CD4-positive, alpha-beta T cell treated with Interleukin-2 at 100 ng/mL for 4 hours (primary cell): Measurements from ENCODE around the gene HELZ2.

Experiments used
- DNase-seq: peaks from one replicate; pipeline ENCODE4 v3.0.0-alpha.2; 2020; ENCODE audit warnings: low spot score

HELZ2 gene

DNA sequence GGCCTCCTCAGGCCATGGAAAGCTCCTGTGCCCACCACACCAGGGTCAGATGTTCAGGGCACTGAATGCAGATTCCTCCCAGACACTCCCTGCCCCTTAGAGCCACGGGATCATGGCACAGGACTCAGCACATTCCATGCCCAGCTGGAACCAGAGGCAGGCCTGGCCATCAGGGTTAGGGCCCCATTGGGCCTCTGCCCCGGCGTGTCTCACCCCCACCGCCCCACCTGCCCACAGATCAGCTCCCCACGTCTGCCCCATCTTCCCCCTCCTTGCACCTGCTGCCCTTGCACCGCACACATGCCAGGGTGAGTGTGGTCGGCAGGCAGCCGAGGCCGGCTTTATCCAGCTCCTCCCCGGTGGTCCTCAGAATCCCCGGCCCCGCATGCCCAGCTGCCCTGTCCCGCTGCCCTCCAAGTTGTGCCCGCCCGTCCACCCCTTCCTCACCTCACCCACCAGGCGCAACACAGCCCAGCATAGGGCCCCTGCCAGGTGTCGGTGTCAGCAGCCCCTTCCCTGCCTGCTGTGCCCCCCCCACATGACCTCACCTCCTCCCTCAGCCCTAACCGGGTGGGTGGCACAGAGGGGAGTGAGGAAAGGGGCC, 24.3 kb downstream of the HELZ2 start:
- DNase-seq = no peak

GRCh38 chr20:63549019-63549418, 25.0 kb downstream of the HELZ2 start:
- no peak for DNase-seq

DNA sequence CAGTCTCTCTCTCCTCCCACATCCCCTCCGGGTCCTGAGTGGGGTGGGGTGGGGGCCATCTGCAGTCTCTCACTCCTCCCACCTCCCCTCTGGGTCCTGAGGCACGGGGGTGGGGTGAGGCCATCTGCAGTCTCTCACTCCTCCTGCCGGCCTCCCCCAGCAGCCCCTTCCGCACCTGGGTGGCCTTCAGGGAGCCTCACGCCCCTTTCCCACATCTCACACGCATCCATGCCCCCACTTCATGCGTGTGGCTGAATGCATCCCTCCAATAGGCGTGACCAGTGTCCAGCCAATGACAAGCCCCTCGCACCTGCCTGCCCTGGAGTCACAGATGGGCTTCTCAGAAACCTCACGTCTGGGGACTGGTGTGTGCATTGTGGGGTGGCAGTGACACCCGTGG, 25.5 kb downstream of the HELZ2 start:
- DNase-seq = no peak

- DNase-seq = no peak
These were observed 26.1 kb downstream of the HELZ2 start, which contains the start of gene SRMS for GRCh38 chr20:63547725-63548480. Gene SRMS, minus strand, starts transcription at chr20:63547749. Its CDS starts 286 bp downstream, at chr20:63547463.

DNA sequence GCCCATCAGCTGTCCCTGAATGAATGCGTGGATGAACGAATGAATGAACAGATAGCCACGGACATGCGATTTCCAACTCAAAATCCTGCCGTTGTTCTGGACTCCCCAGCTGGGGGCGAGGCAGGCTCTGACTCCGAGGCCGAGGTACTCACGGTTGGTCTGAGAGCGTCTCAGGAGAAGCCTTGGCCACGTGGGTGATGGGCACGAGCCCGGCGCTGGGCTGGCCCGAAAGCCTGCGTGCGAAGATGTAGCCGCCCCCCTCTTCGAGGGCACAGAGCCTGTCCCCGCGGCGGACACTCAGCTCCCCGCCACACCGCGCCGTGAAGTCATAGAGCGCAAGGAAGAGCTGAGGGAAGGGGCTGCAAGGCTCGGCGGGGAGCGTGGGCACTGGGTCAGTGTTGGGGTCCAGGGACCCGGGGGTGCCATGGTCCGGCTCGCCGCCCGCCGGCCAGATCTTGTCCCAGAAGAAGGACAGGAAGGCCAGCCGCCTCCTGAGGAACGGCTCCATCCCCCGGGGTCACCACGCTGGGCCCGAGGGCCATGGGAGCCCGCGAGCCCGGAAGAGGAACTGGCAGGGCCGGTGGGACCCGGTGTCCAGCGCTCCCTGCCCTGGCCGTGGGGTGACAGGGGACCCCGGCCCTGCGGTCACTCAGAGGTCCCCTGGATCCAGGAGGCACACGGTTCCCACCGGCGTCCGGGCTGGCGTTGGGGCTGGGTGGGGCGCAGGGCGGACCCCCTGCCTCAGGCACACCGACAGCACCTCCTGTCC, 26.9 kb downstream of the HELZ2 start:
- no peak for DNase-seq

DNA sequence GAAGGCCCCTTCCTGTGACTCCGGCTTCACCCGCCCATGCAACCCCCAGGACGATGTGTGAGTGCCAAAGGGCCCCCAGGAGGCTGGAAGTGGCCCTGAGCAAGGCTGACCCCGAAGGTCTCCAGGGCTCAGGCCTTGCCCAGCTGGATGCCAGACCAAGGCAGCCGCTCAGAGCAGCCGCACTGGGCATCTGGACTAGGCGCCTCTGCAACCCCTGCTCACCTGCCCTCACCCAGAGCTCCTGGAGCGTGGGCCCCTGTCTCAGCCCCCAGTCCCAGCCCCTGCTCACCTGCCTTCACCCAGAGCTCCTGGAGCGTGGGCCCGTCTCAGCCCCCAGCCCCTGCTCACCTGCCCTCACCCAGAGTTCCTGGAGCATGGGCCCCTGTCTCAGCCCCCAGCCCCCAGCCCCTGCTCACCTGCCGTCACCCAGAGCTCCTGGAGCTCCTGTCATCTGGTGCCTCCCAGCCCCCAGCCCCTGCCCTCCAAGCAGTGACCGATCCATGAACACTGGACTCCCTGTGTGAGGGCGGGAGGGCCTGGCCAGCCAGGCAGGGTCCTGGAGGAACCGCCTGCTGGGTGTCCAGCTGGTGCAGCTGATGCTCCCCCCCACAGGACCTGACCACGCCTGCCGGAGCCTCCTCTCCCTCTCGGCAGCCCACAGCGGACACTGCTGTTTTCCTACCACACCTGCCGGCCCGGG, 27.6 kb downstream of the HELZ2 start:
- DNase-seq = no peak

DNA sequence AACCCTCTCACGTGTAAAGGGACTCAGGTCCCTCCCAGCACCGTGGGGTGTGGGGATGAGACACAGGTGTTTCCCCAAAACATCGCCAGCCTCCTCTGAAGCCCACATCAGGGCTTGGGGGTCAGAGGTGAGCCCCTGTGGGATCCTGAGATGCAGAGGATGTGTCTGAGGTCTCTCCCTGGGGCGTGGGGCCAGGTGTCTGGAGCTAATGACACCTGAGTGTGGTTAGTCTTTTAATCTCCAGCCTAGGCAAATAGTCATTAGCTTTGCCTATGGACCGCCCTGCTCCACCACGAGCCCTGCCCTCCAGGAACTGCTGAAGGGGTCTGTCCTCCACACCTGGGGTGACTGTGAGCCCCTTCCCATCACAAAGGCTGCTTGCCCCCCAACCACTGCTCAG, 28.2 kb downstream of the HELZ2 start:
- DNase-seq = no peak

DNA sequence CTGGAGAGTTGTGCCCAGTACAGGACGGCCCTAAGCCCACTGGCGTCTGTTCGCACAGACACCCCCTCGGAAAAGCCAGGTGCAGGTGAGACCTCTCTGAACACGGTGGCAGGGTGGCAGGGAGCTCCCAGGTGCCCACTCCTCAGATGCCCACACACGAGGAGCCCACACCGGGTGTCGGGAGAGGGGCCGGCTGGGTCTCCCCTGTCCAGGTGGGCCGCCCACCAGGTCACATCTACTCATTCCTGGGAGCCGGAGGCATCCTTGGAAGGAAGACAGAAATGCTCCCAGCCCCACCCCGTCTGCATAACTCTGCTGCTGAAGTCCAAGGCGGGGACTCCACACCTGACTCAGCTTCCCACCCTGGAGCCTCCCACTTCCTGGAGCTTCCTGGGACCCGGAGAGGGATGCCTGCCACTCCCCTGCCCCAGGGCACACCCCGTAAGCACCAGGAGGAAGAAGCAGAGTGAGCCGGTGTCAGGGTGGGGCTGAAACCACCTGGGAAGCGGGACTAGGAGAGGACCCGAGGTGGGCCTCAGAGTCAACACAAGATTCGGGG, 29.0 kb downstream of the HELZ2 start:
- no peak for DNase-seq

DNA sequence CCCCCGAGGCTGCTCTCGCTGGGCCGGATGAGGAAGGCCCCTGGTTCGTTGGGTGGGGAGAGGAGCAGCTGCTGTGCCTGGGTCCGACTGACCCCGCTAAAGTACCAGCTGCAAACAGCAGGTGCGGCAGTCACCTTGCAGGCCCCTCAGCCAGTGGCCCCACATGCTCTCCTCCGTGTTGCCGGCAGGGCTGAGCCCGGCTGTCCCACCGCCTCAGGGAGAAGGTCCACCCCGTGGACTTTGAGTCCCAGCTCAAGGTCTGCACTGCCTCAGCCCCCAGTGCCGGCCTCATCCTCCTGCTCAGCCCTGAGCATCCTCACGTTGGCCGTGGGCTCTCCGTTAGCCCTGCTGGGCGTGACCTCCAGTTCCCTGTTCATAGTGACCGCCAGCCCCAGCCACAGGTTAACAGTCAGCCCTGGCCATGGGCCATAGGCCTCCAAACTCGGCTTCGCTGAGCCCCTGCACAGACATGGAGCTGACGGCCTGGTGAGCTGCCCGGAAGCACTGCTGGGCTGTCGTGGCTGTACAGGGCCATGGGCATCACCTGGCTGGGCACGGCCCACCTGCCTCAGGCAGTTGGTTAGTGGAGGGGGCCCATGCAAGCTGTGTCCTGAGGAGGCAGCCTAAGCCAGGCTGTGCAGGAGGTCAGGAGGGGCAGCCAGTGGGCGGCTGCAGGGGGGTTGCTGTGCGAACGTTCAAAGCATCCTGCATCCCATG, 29.6 kb downstream of the HELZ2 start:
- DNase-seq = no peak

DNA sequence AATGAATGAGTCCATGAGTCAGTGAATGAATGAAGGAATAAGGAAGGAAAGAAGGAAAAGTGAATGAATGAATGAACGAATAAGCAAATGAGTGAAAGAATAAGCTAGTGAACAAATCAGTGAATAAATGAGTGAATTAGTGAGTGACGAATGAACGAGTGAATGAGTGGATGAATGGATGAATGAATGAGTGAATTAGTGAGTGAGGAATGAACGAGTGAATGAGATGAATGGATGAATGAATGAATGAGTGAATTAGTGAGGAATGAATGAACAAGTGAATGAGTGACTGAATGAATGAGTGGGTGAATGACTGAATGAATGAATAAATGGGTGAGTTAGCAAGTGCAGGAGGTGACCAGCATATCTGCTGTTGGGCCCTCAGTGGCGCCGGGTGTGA, 30.3 kb downstream of the HELZ2 start:
- DNase-seq = no peak

DNA sequence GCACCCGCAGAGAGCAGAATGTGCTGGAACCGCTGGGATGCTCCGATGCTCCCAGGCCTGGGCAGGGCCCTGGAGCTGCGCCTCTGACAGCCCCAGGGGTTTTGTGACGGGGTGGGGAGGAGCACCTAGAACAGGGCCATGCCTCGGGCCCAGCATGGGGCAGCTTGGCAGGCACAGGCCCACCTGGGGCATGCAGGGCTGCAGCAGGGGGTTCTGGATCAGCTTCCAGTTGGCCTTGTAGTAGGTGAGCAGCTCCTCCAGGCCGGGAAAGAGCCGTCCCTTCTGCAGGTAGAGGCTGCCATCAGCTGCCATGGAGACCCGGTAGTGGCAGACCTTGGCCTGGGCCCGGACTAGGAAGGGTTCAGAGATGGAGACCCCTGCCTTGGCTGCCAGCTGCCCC, 30.9 kb downstream of the HELZ2 start:
- DNase-seq = no peak

GRCh38 chr20:63542696-63543095, 31.3 kb downstream of the HELZ2 start:
- DNase-seq = no peak

DNA sequence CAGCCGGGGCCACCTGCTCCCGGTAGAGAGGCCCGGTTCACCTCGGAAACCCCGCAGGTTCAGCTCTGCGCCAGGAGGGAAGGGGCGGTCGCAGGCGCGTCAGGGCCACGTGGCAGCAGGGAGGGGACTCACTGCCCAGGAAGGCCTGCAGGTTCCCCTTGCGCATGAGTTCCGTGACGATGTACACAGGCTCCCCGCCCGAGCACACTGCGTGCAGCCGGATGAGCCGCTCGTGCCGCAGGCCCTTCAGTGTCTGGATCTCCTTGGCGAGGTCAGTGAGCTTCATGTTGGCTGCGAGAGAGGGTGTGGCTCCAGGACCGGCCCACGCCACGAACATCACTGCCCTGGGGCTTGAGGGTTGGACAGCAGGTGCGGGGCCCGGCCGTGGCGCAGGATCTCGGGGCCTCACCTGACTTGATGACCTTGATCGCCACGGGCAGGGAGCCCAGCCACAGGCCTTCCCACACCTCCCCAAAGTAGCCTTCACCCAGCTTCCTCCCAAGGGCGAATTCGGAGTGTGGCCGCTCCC, 31.9 kb downstream of the HELZ2 start:
- no peak for DNase-seq

GRCh38 chr20:63541371-63541770, 32.7 kb downstream of the HELZ2 start:
- DNase-seq = no peak

DNA sequence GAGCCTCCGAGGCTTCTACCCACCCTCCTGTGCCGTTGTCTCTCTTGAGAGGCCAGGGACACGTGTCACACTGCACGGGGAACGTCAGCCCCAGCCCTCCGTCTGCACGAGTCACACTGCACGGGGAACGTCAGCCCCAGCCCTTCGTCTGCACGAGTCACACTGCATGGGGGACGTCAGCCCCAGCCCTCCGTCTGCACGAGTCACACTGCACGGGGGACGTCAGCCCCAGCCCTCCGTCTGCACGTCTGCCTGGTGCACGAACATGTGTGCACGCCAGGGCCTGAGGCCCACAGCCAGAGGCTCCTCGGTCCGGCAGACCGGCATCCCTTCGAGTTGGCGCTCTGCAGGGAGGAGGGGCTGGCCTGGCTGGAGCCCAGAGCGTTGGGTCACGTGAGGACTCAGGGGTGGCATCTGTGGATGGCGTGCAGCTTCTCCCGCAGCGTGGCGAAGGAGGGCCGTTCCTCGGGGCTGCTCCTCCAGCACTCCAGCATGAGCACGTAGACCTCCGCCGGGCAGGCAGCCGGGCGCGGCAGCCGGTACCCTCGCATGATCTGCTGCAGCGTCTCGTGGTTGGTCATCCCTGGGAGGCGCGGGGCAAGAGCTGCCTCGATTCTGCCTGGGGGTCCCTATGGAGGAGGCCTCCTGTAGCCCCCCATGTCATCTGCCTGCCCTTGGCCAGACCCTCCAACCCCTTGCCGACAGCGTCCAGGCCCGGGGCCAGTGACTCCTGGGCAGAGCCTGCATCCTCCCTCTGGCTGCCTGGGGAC, 33.4 kb downstream of the HELZ2 start:
- no peak for DNase-seq

DNA sequence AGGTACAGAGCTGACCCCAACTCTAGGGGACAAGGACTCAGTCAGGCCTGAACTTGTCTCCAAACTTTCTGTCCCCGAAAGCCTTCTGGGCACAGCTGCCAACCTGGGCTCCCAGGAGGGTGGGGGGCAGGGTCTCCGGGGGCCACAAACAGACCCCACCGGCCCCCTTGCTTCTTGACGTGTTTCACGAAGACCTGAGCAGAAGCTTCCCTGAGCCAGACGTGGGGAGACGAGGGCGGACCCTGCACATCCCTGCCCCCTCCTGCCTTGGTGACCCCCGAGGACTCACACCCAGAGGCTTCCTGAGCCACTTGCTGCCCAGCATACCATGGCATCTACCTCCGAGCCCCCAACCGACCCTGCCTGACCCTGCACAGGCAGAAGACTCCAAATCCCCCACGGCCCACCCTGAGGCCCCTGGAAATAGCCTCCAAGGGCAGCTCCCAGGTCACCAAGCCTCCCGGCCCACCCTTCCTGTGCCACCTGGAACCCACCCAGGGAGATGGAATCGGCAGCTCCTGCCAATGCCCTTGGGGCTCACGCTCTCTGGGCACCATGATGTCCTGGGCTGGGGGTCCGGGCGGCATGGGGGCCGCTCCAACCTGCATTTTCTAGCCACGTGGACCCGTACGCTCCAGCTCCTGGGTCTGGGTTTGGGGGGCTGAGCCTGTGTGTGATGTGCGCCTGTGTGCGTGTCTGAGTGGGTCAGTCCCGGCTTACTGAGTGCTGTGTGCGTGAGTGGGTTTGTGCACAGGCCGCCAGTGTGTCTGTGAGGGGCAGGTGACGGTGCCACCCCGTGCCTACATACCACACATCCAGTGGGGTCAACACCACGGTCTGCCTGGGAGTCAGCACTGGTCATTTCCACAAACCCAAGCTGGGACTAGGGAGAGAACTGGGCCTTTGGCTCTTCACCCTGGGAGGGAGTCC, 34.3 kb downstream of the HELZ2 start:
- DNase-seq = no peak

- no peak for DNase-seq
These were observed 35.0 kb downstream of the HELZ2 start for GRCh38 chr20:63539092-63539430.

GRCh38 chr20:63538204-63539091, 35.6 kb downstream of the HELZ2 start:
- DNase-seq = peak; percentile 46
